Measurements from ENCODE around the gene GFPT2.

The GFPT2 gene

GRCh38 chr5:180353048-180353979, at the start of gene GFPT2:
GFPT2 (minus strand) TSS chr5:180353336; CDS start chr5:180353217, 119 bp downstream.
- DNase-seq (ENCODE audit: low read depth, low spot score): peak; percentile 38

- DNase-seq (ENCODE audit: low read depth, low spot score): no peak
These were observed 49.6 kb upstream of the GFPT2 start for GRCh38 chr5:180402716-180403115.

- DNase-seq (ENCODE audit: low read depth, low spot score): no peak
These were observed 48.2 kb upstream of the GFPT2 start for GRCh38 chr5:180401229-180401907.

GRCh38 chr5:180400416-180400815, 47.3 kb upstream of the GFPT2 start:
- no peak for DNase-seq (ENCODE audit: low read depth, low spot score)

GRCh38 chr5:180399401-180400215, 46.5 kb upstream of the GFPT2 start:
- DNase-seq (ENCODE audit: low read depth, low spot score): no peak

- no peak for DNase-seq (ENCODE audit: low read depth, low spot score)
These were observed 43.8 kb upstream of the GFPT2 start for GRCh38 chr5:180396926-180397325.

- no peak for DNase-seq (ENCODE audit: low read depth, low spot score)
These were observed 42.6 kb upstream of the GFPT2 start for GRCh38 chr5:180395540-180396274.

- DNase-seq (ENCODE audit: low read depth, low spot score): no peak
These were observed 41.0 kb upstream of the GFPT2 start for GRCh38 chr5:180394031-180394636.

- no peak for DNase-seq (ENCODE audit: low read depth, low spot score)
These were observed 38.1 kb upstream of the GFPT2 start for GRCh38 chr5:180391276-180391675.

GRCh38 chr5:180390441-180391190, 37.5 kb upstream of the GFPT2 start:
- DNase-seq (ENCODE audit: low read depth, low spot score): no peak

- no peak for DNase-seq (ENCODE audit: low read depth, low spot score)
These were observed 36.3 kb upstream of the GFPT2 start for GRCh38 chr5:180389252-180390101.

GRCh38 chr5:180387798-180388197, 34.7 kb upstream of the GFPT2 start:
- DNase-seq (ENCODE audit: low read depth, low spot score): no peak

- DNase-seq (ENCODE audit: low read depth, low spot score): no peak
These were observed 29.8 kb upstream of the GFPT2 start for GRCh38 chr5:180382926-180383325.

GRCh38 chr5:180381851-180382480, 28.8 kb upstream of the GFPT2 start:
- no peak for DNase-seq (ENCODE audit: low read depth, low spot score)

GRCh38 chr5:180381428-180381827, 28.3 kb upstream of the GFPT2 start:
- DNase-seq (ENCODE audit: low read depth, low spot score): no peak

- no peak for DNase-seq (ENCODE audit: low read depth, low spot score)
These were observed 27.7 kb upstream of the GFPT2 start for GRCh38 chr5:180380856-180381255.

- DNase-seq (ENCODE audit: low read depth, low spot score): no peak
These were observed 27.3 kb upstream of the GFPT2 start for GRCh38 chr5:180380441-180380840.

GRCh38 chr5:180379355-180380070, 26.4 kb upstream of the GFPT2 start:
- no peak for DNase-seq (ENCODE audit: low read depth, low spot score)

All from activated CD4-positive, CD25-positive, alpha-beta regulatory T cell treated with anti-CD3 and anti-CD28 coated beads, Interleukin-2, amount 50 U/mL, for 16 hours (primary cell).